Neural cell (in vitro differentiated cells): ENCODE data around the gene HDAC5. TPM values are rescaled to one million over a fixed set of nuclear protein-coding genes. Genes with fewer than 3 reads are reported as not detected.
"Not testable (repeated sequence)": the region's sequence is repeated elsewhere in the genome, so short reads cannot be mapped to it uniquely, and the experiment has no call there.

Experiments used
- H2AFZ ChIP-seq: fragments of 200-600, 300-800 bp; sonication (generic), shearing (Covaris generic); 2 replicates; pipeline ENCODE4 v1.6.0; 2014; ENCODE audit warnings: low read depth, mild to moderate bottlenecking, antibody characterized with exemption, low read length, moderate library complexity
- H3F3A ChIP-seq: fragments of 200-600 bp; shearing (Covaris generic); 2 replicates; pipeline ENCODE4 v1.6.1; 2016; ENCODE audit warnings: mild to moderate bottlenecking, moderate library complexity, mixed read lengths, antibody characterized with exemption, low read length; ENCODE audit not compliant: insufficient read depth, poor library complexity, severe bottlenecking
- H3K27ac ChIP-seq: fragments of 200-600, 300-800 bp; sonication (generic), shearing (Covaris generic); 2 replicates; pipeline ENCODE4 v1.5.1; 2014; ENCODE audit warnings: mild to moderate bottlenecking, low read length, moderate library complexity
- H3K27me3 ChIP-seq: fragments of 300-800, 200-600 bp; sonication (generic), shearing (Covaris generic); 2 replicates; pipeline ENCODE4 v1.6.0; 2014; ENCODE audit warnings: mild to moderate bottlenecking, low read depth, low read length, moderate library complexity; ENCODE audit not compliant: insufficient read depth
- H3K36me3 ChIP-seq: fragments of 300-800, 200-600 bp; sonication (generic), shearing (Covaris generic); 2 replicates; pipeline ENCODE4 v1.5.1; 2014; ENCODE audit warnings: mild to moderate bottlenecking, antibody characterized with exemption, low read length, moderate library complexity; ENCODE audit not compliant: insufficient read depth
- H3K4me2 ChIP-seq: fragments of 300-800, 200-600 bp; sonication (generic), shearing (Covaris generic); 2 replicates; pipeline ENCODE4 v1.6.0; 2014; ENCODE audit warnings: mild to moderate bottlenecking, low read length
- H3K4me3 ChIP-seq: fragments of 300-800, 200-600 bp; sonication (generic), shearing (Covaris generic); 2 replicates; pipeline ENCODE4 v1.5.1; 2014; ENCODE audit warnings: mild to moderate bottlenecking, low read length, moderate library complexity
- H3K79me2 ChIP-seq: fragments of 200-600 bp; shearing (Covaris generic); replicated peaks from 2 replicates; pipeline ENCODE4 v1.6.0; 2014; ENCODE audit warnings: mild to moderate bottlenecking, low read length, moderate library complexity; ENCODE audit not compliant: insufficient read depth
- H3K9ac ChIP-seq: fragments of 300-800, 200-600 bp; sonication (generic), shearing (Covaris generic); 2 replicates; pipeline ENCODE4 v1.6.1; 2016; ENCODE audit warnings: mild to moderate bottlenecking, low read length, mixed read lengths
- H3K9me2 ChIP-seq: fragments of 200-600 bp; shearing (Covaris generic); 2 replicates; pipeline ENCODE4 v1.6.1; 2016; ENCODE audit warnings: mild to moderate bottlenecking, low read length, mixed read lengths; ENCODE audit not compliant: insufficient read depth
- H3K9me3 ChIP-seq: fragments of 200-600, 300-800 bp; sonication (generic), shearing (Covaris generic); 2 replicates; pipeline ENCODE4 v1.6.1; 2016; ENCODE audit warnings: mild to moderate bottlenecking, mixed run types, low read length, moderate library complexity, mixed read lengths
- H4K20me1 ChIP-seq: fragments of 200-600 bp; shearing (Covaris generic); 2 replicates; pipeline ENCODE4 v1.6.1; 2016; ENCODE audit warnings: mild to moderate bottlenecking, mixed run types; ENCODE audit not compliant: insufficient read depth
- CTCF ChIP-seq: fragments of 450-650 bp; IDR thresholded peaks from 2 replicates; pipeline ENCODE4 v1.5.1; 2014; ENCODE audit warnings: antibody characterized with exemption, mild to moderate bottlenecking, moderate library complexity; ENCODE audit not compliant: poor library complexity, severe bottlenecking
- EP300 ChIP-seq: fragments of 450-650 bp; conservative IDR thresholded peaks from 2 replicates; pipeline ENCODE4 v1.6.1; 2014; ENCODE audit warnings: antibody characterized with exemption, mild to moderate bottlenecking, moderate library complexity; ENCODE audit not compliant: poor library complexity, severe bottlenecking
- EZH2 ChIP-seq: fragments of 200-600, 300-800 bp; shearing (Covaris generic), sonication (generic); IDR thresholded peaks from 2 replicates; pipeline ENCODE4 v1.6.1; 2014; ENCODE audit warnings: antibody characterized with exemption, low read length, borderline replicate concordance, mild to moderate bottlenecking; ENCODE audit not compliant: insufficient read depth, poor library complexity, severe bottlenecking
- MXI1 ChIP-seq: fragments of 450-650 bp; conservative IDR thresholded peaks from 2 replicates; pipeline ENCODE4 v1.6.1; 2014; ENCODE audit warnings: antibody characterized with exemption, mild to moderate bottlenecking; ENCODE audit not compliant: poor library complexity, severe bottlenecking
- POLR2AphosphoS5 ChIP-seq: IDR thresholded peaks from 2 replicates; pipeline ENCODE4 v1.6.1; 2012
- RAD21 ChIP-seq: fragments of 450-650 bp; conservative IDR thresholded peaks from 2 replicates; pipeline ENCODE4 v1.6.1; 2014; ENCODE audit warnings: antibody characterized with exemption, mild to moderate bottlenecking, moderate library complexity
- REST ChIP-seq: IDR thresholded peaks from 2 replicates; pipeline ENCODE4 v1.6.1; 2012; ENCODE audit warnings: borderline replicate concordance
- SMC3 ChIP-seq: fragments of 450-650 bp; conservative IDR thresholded peaks from 2 replicates; pipeline ENCODE4 v1.6.1; 2014; ENCODE audit warnings: antibody characterized with exemption, mild to moderate bottlenecking, moderate library complexity; ENCODE audit not compliant: poor library complexity
- TAF1 ChIP-seq: IDR thresholded peaks from 2 replicates; pipeline ENCODE4 v1.6.1; 2012; ENCODE audit warnings: low read depth
- polyA plus RNA-seq: library from polyadenylated mRNA; depleted of rRNA; stranded (reverse); fragments of >200 nt; gene quantifications from 2 replicates; pipeline ENCODE4 v1.2.3, GENCODE V29; 2014

HDAC5 gene
- polyA plus RNA-seq, 1 donor from 2014 or later: 97.8 TPM

GRCh38 chr17:44038604-44039011 is 84.8 kb downstream of the HDAC5 start:
- Histone ChIP-seq H3K9me3 (no peaks in the 10 kb centered on the region), H4K20me1 (no peaks in the 10 kb centered on the region), H3K36me3 (no peaks in the 10 kb centered on the region), H3K4me3 (no peak overlapping the region), H3K4me2 (no peak overlapping the region), H3K9me2 (no peaks in the 10 kb centered on the region), H3F3A (no peaks in the 10 kb centered on the region), H3K79me2 (peaks cover 8% of the 10 kb centered on the region), H3K9ac (no peak overlapping the region), H3K27ac (no peak overlapping the region), H2AFZ (no peak overlapping the region), H3K27me3 (no peaks in the 10 kb centered on the region)
- TF ChIP-seq CTCF (no peak), MXI1 (no peak), TAF1 (no peak), RAD21 (no peak), EP300 (no peak), POLR2AphosphoS5 (no peak), SMC3 (no peak), EZH2 (no peak), REST (no peak)

- Histone ChIP-seq H3K4me2 (no peak overlapping the region), H3K36me3 (no peaks in the 10 kb centered on the region), H3K9me2 (no peaks in the 10 kb centered on the region), H3K79me2 (peaks cover 8% of the 10 kb centered on the region), H3K27me3 (no peaks in the 10 kb centered on the region), H3K27ac (no peak overlapping the region), H4K20me1 (no peaks in the 10 kb centered on the region), H3K4me3 (no peak overlapping the region), H2AFZ (no peak overlapping the region), H3K9ac (no peak overlapping the region), H3F3A (no peaks in the 10 kb centered on the region), H3K9me3 (no peaks in the 10 kb centered on the region)
- TF ChIP-seq REST (no peak), EZH2 (no peak), POLR2AphosphoS5 (no peak), CTCF (no peak), EP300 (no peak), TAF1 (no peak), SMC3 (no peak)
Observed at GRCh38 chr17:44037471-44037870, 86.0 kb downstream of the HDAC5 start.

GRCh38 chr17:44034688-44035087 is 88.8 kb downstream of the HDAC5 start:
- H3K27me3 ChIP-seq, H3K9me2 ChIP-seq, H3K27ac ChIP-seq, H4K20me1 ChIP-seq, H3K36me3 ChIP-seq, H3K4me2 ChIP-seq, H3K79me2 ChIP-seq, H3F3A ChIP-seq, H2AFZ ChIP-seq, H3K9me3 ChIP-seq, H3K9ac ChIP-seq, H3K4me3 ChIP-seq: not testable (repeated sequence)
